HUES64 (cell line): ENCODE data around the gene CCN5.

Source experiments
- H3K27ac ChIP-seq: 2 replicates; pipeline ENCODE4 v1.7.0; 2013; ENCODE audit warnings: low read depth, low read length, inconsistent platforms
- H3K27me3 ChIP-seq: 2 replicates; pipeline ENCODE4 v1.6.1; 2013; ENCODE audit warnings: mild to moderate bottlenecking, low read length; ENCODE audit not compliant: insufficient read depth
- H3K36me3 ChIP-seq: 2 replicates; pipeline ENCODE4 v1.6.1; 2013; ENCODE audit warnings: mild to moderate bottlenecking, low read length; ENCODE audit not compliant: insufficient read depth
- H3K4me1 ChIP-seq: 2 replicates; pipeline ENCODE4 v1.6.1; 2013; ENCODE audit warnings: mild to moderate bottlenecking, low read length, moderate library complexity; ENCODE audit not compliant: insufficient read depth
- H3K4me3 ChIP-seq: 2 replicates; pipeline ENCODE4 v1.5.1; 2013; ENCODE audit warnings: mild to moderate bottlenecking, low read length, moderate library complexity
- H3K9ac ChIP-seq: 2 replicates; pipeline ENCODE4 v1.6.1; 2013; ENCODE audit warnings: mild to moderate bottlenecking, low read depth, low read length
- H3K9me3 ChIP-seq: 2 replicates; pipeline ENCODE4 v1.6.1; 2013; ENCODE audit warnings: low read depth, low read length; ENCODE audit not compliant: insufficient read depth
- WGBS: fragments of 150-250, 120-280 bp; methylation state at CpG from one replicate; pipeline ENCODE4 v1.1.7; 2013; ENCODE audit warnings: missing lambda C conversion rate; 5-methylcytosine and 5-hydroxymethylcytosine counted together

Gene CCN5

DNA sequence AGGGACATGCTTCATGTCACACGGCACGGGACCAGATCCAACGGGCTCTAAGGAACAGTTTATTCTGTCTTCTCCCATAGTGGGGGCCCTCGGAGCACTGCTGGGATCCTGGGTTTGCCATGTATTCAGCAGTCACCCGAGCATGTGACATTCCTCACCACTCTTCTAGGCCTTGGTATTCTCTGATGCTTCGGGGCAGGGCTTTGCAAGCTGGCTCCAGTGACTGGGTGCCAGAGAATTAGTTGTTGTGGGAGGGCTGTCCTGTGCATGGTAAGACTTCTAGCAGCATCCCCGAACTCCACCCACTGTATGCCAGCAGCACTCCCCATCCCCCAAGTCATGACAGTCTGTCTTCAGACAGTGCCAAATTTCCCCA lies 5.4 kb downstream of the CCN5 start:
- Histone ChIP-seq H3K4me1 (peaks cover 7% of the 10 kb centered on the region; the same call in 1 of the 2 replicates), H3K27me3 (no peaks in the 10 kb centered on the region), H3K27ac (no peak overlapping the region), H3K9ac (no peak overlapping the region), H3K4me3 (no peak overlapping the region), H3K9me3 (no peaks in the 10 kb centered on the region), H3K36me3 (no peaks in the 10 kb centered on the region)
- 86% methylated on average over 7 of the region's 7 CpGs for WGBS

DNA sequence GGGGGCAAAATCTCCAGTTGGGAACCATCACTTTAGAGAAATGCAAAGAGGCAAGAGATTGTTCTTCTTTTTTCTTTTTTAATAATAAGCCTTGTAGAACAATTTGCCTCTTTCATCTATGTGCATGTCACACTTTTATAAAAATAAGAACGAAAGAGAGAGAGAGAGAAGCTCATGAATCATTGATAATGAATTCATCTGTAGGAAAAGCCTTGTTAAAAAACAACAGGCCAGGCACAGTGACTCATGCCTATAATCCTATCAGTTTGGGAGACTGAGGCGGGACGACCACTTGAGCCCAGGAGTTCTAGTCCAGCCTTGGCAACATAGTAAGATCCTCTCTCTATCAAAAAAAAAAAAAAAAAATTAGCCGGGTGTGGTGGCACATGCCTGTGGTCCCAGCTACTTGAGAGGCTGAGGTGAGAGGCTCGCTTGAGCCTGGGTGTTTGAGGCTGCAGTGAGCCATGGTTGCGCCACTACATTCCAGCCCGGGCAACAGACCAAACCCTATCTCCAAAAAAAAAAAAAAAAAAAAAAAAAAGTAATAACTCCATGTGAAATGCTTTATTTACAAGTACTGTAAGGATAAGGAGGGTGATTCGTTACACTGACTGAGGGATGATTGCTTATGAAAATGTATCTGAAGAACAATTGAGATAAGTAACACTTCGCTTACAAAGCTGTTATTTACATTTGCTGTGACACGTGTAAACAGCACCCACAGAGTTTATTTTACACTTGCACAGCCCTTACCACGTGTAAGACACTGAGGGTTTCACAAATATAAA lies 6.0 kb downstream of the CCN5 start:
- 78% methylated on average over 8 of the region's 11 CpGs for WGBS
- no peak overlapping the region for H3K4me3 ChIP-seq
- H3K27me3 ChIP-seq: no peaks in the 10 kb centered on the region
- H3K27ac ChIP-seq: no peak overlapping the region
- no peaks in the 10 kb centered on the region for H3K9me3 ChIP-seq
- peaks cover 7% of the 10 kb centered on the region; the same call in 1 of the 2 replicates for H3K4me1 ChIP-seq
- no peaks in the 10 kb centered on the region for H3K36me3 ChIP-seq
- no peak overlapping the region for H3K9ac ChIP-seq

DNA sequence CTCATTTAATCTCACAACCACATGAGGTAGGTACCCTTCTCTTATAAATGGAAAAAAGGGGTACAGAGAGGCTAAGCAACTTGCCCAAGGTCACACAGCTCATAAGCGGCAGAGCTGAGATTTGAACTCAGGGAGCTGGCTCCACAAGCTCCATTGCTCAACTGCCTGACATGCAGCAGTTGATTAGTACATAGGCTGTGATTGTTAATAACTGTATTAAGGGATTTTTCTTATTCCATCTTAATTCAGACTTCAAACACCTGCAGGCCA lies 6.6 kb downstream of the CCN5 start:
- no peak overlapping the region for H3K9ac ChIP-seq
- no peaks in the 10 kb centered on the region for H3K36me3 ChIP-seq
- no peaks in the 10 kb centered on the region for H3K9me3 ChIP-seq
- no peaks in the 10 kb centered on the region for H3K27me3 ChIP-seq
- no peak overlapping the region for H3K27ac ChIP-seq
- H3K4me1 ChIP-seq: peaks cover 10% of the 10 kb centered on the region
- no peak overlapping the region for H3K4me3 ChIP-seq
- 92% methylated on average over 1 of the region's 1 CpG for whole genome bisulfite sequencing

DNA sequence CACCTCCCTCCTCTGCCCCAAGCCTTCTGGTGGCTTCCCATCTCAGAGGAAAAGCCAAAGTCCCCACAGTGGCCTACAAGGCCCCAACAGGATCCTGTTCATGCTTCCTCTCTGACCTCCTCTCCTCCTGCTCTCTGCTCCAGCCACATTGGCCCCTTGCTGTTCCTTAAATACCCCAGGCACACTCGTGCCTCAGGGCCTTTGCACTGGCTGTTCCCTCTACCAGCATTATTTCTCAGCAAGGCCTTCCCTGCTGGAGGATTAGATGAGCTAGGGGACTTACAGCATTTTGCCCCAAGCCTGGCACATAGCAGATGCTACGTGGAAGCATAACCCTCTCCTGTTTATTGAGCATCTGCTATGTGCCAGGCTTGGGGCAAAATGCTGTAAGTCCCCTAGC lies 7.8 kb downstream of the CCN5 start:
- H3K27me3 ChIP-seq: no peaks in the 10 kb centered on the region
- 92% methylated on average over 2 of the region's 2 CpGs for WGBS

DNA sequence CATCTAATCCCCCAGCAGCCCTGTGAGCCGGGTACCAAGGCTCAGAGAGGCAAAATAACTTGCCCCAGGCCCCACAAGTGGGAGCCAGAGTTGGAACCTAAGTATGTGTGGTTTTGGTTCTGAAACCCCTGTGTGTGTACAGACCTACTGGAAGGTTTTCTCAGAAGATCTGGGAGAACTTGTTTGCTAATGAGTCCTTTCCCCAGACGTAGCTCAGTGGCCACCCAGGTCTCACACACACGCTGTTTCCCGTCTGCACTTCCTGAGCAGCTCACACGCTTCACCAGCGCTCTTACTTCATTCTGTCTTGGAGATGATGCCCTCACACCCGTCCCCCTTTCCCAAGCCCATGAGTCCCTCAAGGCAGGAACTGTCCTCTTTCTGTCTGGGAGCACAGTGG lies 8.2 kb downstream of the CCN5 start:
- H3K4me3 ChIP-seq: no peak overlapping the region
- no peaks in the 10 kb centered on the region for H3K36me3 ChIP-seq
- no peak overlapping the region for H3K9ac ChIP-seq
- H3K27me3 ChIP-seq: no peaks in the 10 kb centered on the region
- H3K4me1 ChIP-seq: peaks cover 19% of the 10 kb centered on the region
- H3K9me3 ChIP-seq: no peaks in the 10 kb centered on the region
- H3K27ac ChIP-seq: no peak overlapping the region
- 86% methylated on average over 7 of the region's 7 CpGs for WGBS

More for the DNA sequence above, 7.8 kb downstream of the CCN5 start:
- Histone ChIP-seq H3K4me1 (peaks cover 18% of the 10 kb centered on the region), H3K9ac (no peak overlapping the region), H3K4me3 (no peak overlapping the region), H3K9me3 (no peaks in the 10 kb centered on the region), H3K36me3 (no peaks in the 10 kb centered on the region), H3K27ac (no peak overlapping the region)

DNA sequence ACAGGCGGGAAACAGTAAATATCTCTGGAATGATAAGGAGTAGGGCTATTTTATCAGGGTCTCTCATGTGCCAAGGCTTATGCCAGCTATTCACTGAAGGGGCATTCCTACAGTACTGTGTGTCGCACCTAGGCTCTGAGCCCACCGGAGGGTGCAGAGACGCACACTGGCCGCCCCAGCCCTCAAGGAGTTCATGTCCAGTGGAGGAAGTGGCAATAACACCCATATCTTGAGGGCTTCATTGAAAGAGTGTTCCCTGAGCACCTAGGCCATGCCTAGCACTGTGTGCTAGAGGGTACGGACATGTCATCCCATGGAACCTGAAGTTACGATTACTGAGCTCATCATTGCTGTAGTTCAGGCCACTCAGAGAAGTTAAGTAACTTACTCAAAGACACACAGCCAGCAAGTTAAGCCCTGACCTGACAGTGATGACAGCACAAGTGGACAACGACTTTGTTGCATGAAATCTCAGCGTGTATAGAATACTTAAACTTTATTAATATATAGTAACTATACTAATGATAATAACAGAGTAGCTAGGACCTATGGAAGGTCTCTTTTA lies 8.7 kb downstream of the CCN5 start:
- Histone ChIP-seq H3K4me1 (peaks cover 24% of the 10 kb centered on the region), H3K27me3 (no peaks in the 10 kb centered on the region), H3K27ac (no peak overlapping the region), H3K4me3 (no peak overlapping the region), H3K9me3 (no peaks in the 10 kb centered on the region), H3K9ac (no peak overlapping the region), H3K36me3 (no peaks in the 10 kb centered on the region)
- WGBS: 93% methylated on average over 7 of the region's 9 CpGs

DNA sequence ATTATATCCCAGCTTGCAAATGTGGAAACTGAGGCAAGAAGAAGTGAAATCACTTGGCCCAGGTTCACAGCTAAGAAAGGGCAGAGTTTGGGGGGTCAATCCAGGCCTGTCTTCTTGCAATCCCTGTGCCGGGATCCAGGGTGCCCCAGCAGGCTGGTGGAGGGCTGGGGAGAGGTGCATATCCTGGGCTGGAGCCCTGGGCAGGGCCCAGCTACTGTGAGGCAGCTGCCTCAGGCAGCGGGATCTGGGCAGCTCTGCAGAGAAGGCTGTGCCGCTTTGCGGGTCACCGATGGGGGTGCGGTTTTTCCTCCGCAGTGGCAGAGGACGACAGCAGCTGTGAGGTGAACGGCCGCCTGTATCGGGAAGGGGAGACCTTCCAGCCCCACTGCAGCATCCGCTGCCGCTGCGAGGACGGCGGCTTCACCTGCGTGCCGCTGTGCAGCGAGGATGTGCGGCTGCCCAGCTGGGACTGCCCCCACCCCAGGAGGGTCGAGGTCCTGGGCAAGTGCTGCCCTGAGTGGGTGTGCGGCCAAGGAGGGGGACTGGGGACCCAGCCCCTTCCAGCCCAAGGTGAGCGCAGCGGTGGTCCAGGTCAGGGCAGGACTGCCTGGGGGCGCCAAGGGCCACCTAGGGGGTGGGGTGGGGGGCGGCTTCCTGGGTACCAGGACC lies 9.4 kb downstream of the CCN5 start:
- Histone ChIP-seq H3K27me3 (no peaks in the 10 kb centered on the region), H3K36me3 (no peaks in the 10 kb centered on the region), H3K27ac (no peak overlapping the region), H3K4me1 (peaks cover 31% of the 10 kb centered on the region), H3K9me3 (no peaks in the 10 kb centered on the region), H3K4me3 (no peak overlapping the region), H3K9ac (no peak overlapping the region)
- 91% methylated on average over 26 of the region's 26 CpGs for WGBS

DNA sequence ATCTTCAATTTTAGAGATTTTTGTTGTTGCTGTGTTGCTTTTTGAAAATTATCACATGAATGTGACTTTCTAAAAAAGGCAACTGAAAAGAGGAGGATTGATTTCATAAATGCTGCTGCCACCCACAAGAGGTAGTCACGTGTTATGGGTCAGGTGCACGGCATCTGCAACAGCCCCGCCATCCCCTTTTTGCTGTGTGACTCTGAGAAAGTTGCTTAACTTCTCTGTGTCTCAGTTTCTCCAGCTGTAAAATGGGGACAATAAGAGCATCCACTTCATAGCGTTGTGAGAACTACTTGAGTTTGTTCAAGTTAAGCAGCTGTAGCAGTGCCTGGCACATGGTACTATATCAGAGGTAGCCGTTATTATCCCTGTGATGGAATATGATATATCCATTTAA lies 10.7 kb downstream of the CCN5 start:
- Histone ChIP-seq H3K27me3 (no peaks in the 10 kb centered on the region), H3K4me1 (peaks cover 28% of the 10 kb centered on the region), H3K36me3 (no peaks in the 10 kb centered on the region), H3K4me3 (no peak overlapping the region), H3K9me3 (no peaks in the 10 kb centered on the region), H3K9ac (no peak overlapping the region), H3K27ac (no peak overlapping the region)
- WGBS: 87% methylated on average over 5 of the region's 5 CpGs

DNA sequence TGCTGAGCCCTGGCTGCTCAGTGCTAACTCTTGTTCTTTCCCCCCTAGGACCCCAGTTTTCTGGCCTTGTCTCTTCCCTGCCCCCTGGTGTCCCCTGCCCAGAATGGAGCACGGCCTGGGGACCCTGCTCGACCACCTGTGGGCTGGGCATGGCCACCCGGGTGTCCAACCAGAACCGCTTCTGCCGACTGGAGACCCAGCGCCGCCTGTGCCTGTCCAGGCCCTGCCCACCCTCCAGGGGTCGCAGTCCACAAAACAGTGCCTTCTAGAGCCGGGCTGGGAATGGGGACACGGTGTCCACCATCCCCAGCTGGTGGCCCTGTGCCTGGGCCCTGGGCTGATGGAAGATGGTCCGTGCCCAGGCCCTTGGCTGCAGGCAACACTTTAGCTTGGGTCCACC lies 11.9 kb downstream of the CCN5 start:
- H3K9me3 ChIP-seq: no peaks in the 10 kb centered on the region
- H3K27ac ChIP-seq: no peak overlapping the region
- WGBS: 87% methylated on average over 11 of the region's 11 CpGs
- no peaks in the 10 kb centered on the region for H3K27me3 ChIP-seq
- H3K36me3 ChIP-seq: no peaks in the 10 kb centered on the region
- no peak overlapping the region for H3K4me3 ChIP-seq
- no peak overlapping the region for H3K9ac ChIP-seq
- H3K4me1 ChIP-seq: peaks cover 25% of the 10 kb centered on the region

DNA sequence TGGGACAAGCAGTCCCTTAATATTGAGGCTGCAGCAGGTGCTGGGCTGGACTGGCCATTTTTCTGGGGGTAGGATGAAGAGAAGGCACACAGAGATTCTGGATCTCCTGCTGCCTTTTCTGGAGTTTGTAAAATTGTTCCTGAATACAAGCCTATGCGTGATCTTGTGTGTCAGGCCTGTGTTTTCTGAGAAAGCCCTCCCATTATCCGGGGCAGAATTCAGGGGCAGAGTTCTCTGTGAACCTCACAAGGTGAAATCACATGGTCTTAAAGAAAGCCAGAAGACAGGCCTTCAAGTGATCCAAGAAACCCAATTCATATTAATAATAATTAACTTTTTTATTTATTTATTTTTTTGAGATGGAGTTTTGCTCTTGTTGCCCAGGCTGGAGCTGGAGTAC lies 12.5 kb downstream of the CCN5 start:
- Histone ChIP-seq H3K4me1 (peaks cover 30% of the 10 kb centered on the region), H3K27me3 (no peaks in the 10 kb centered on the region), H3K9ac (no peak overlapping the region), H3K36me3 (no peaks in the 10 kb centered on the region), H3K4me3 (no peak overlapping the region), H3K9me3 (no peaks in the 10 kb centered on the region), H3K27ac (no peak overlapping the region)
- WGBS: 79% methylated on average over 2 of the region's 2 CpGs

DNA sequence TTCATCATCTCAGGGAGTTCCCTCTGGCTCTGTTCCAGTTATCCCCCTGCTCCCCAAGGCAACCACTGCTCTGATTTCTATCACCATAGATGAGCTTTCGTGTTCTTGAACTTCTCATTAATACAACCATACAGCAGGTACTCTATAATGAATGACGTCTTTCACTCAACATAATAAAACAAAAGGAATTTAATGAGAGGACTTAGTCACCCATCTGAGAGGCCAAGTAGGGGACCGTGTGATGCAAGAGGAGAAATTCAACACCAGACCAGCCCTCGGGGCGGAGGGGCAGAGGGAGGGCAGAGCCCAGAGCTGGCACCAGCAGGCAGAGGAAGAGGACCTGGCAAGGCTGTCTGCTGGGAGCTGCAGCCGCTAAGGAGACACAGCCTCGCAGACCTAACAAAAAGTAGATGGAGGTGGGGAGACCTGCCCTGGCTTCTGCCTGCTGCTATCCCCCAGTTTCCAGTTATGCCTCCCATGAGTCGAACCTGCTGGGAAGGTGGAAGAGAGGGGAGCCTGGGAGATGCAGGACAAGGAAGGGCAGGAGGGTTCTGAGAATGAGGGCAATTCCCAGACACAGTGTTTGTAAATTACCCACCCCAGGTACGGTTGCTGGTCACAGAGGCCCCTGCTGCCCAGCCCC lies 13.8 kb downstream of the CCN5 start:
- H3K4me3 ChIP-seq: peak overlapping the region; percentile 16; the same call in 1 of the 2 replicates
- 33% methylated on average over 8 of the region's 9 CpGs for WGBS

More for the DNA sequence above, 13.8 kb downstream of the CCN5 start:
- H3K27ac ChIP-seq: peak overlapping the region; percentile 7; the same call in 1 of the 2 replicates
- H3K9ac ChIP-seq: no peak overlapping the region
- peaks cover 30% of the 10 kb centered on the region for H3K4me1 ChIP-seq
- H3K9me3 ChIP-seq: no peaks in the 10 kb centered on the region
- H3K27me3 ChIP-seq: no peaks in the 10 kb centered on the region
- no peaks in the 10 kb centered on the region for H3K36me3 ChIP-seq
